Fibroblast of lung (primary cell): Measurements from ENCODE around the gene LHX4.

Experiments
- CTCF ChIP-seq, 2 donors: IDR thresholded peaks in 1 of 2; conservative IDR thresholded peaks in 1 of 2; 1 replicate in 1 of 2; 2 replicates in 1 of 2; pipeline ENCODE4 v1.5.1; 2011 to 2012; ENCODE audit warnings: low read length in 2 of 2, control low read depth in 1 of 2, inconsistent platforms in 1 of 2, low read depth in 1 of 2, mild to moderate bottlenecking in 1 of 2
- EZH2 ChIP-seq: IDR thresholded peaks from 2 replicates; pipeline ENCODE4 v1.5.1; 2012; ENCODE audit warnings: low read length, control low read depth, mild to moderate bottlenecking; ENCODE audit errors: missing control alignments

- TF ChIP-seq CTCF (conservative IDR thresholded peaks at IDR 0.05 in 1 of 2, IDR thresholded peaks at IDR 0.05 in 1 of 2; ENCODE audit: low read depth in 1 of 2, low read length in 2 of 2) (no peak), EZH2 (no peak)
These were observed 97.0 kb downstream of the LHX4 start for GRCh38 chr1:180327089-180327488.
